GM12878 (cell line): Measurements from ENCODE around the gene ADAMTS2. TPM values are rescaled to one million over a fixed set of nuclear protein-coding genes. Genes with fewer than 3 reads are reported as not detected.

ENCODE experiments used
- ATAC-seq: fragments of 200-7000 bp; cut with Tn5 transposase; 3 replicates; pipeline ENCODE4 v1.9.1; 2020; ENCODE audit warnings: mild to moderate bottlenecking, moderate library complexity
- BruUV-seq: library from RNA; stranded (reverse); fragments of 400-500 nt; replicated peaks from 2 replicates; lab custom pipeline; 2021; lab: Mats Ljungman, UMichigan
- CTCF ChIA-PET: fragments of 300-600 bp; sonication (Branson Sonifier 250); formaldehyde crosslinking; extraction: SDS; loops from one replicate; lab custom pipeline; 2021; ENCODE audit warnings: inconsistent platforms; lab: Yijun Ruan, JAX
- POLR2A ChIA-PET: fragments of 350-600 bp; formaldehyde crosslinking; extraction: SDS; loops from one replicate; lab custom pipeline; 2021; ENCODE audit warnings: inconsistent platforms; lab: Charles Lee
- RAD21 ChIA-PET: fragments of 300-600 bp; sonication (Branson Sonifier 250); formaldehyde crosslinking; loops from one replicate; lab custom pipeline; 2023; ENCODE audit warnings: antibody characterized with exemption; ENCODE audit not compliant: unreplicated experiment; lab: Charles Lee
- SMC1A ChIA-PET: fragments of 300-600 bp; sonication (Branson Sonifier 250); formaldehyde crosslinking; loops from one replicate; lab custom pipeline; 2023; ENCODE audit not compliant: unreplicated experiment, uncharacterized antibody; lab: Charles Lee
- DNase-seq: peaks from one replicate; pipeline ENCODE4 v3.0.0-alpha.2; 2011; ENCODE audit warnings: low read depth, low spot score
- FAIRE-seq: peaks from 3 replicates; lab custom pipeline; 2011; peaks lifted over from hg19 to GRCh38; lab: Jason Lieb, UNC
- H2AFZ ChIP-seq: 2 replicates; pipeline ENCODE4 v1.6.0; 2011; ENCODE audit warnings: low read depth, low read length, control low read depth; ENCODE audit not compliant: control insufficient read depth
- H3K27ac ChIP-seq: 2 replicates; pipeline ENCODE4 v1.5.1; 2011; ENCODE audit warnings: control low read depth; ENCODE audit not compliant: control insufficient read depth, insufficient read depth
- H3K27me3 ChIP-seq, 2 experiments: replicated peaks in 1 of 2; 2 replicates each; pipeline versions ENCODE4 v1.6.0 to v1.6.1; 2011; ENCODE audit warnings: low read length in 1 of 2; ENCODE audit not compliant: control insufficient read depth in 2 of 2, insufficient read depth in 2 of 2
- H3K36me3 ChIP-seq, 2 experiments: 2 replicates each; pipeline ENCODE4 v1.5.1; 2011; ENCODE audit warnings: low read length in 1 of 2; ENCODE audit not compliant: control insufficient read depth in 2 of 2, insufficient read depth in 2 of 2
- H3K4me1 ChIP-seq: 2 replicates; pipeline ENCODE4 v1.6.1; 2011; ENCODE audit warnings: mild to moderate bottlenecking, low read length, moderate library complexity, mixed read lengths; ENCODE audit not compliant: control insufficient read depth, insufficient read depth
- H3K4me2 ChIP-seq: 2 replicates; pipeline ENCODE4 v1.6.0; 2011; ENCODE audit warnings: control low read depth; ENCODE audit not compliant: control insufficient read depth, insufficient read depth
- H3K4me3 ChIP-seq: fragments of 200-600 bp; sonication (generic); 2 replicates; pipeline ENCODE4 v1.5.1; 2016
- H3K79me2 ChIP-seq: 2 replicates; pipeline ENCODE4 v1.6.0; 2011; ENCODE audit warnings: low read length; ENCODE audit not compliant: control insufficient read depth, insufficient read depth
- H3K9ac ChIP-seq: 2 replicates; pipeline ENCODE4 v1.8.0; 2011; ENCODE audit warnings: low read length, control low read depth, mixed read lengths; ENCODE audit not compliant: control insufficient read depth, insufficient read depth
- H3K9me3 ChIP-seq: replicated peaks from 3 replicates; pipeline ENCODE4 v1.5.1; 2011; ENCODE audit warnings: mild to moderate bottlenecking, low read length; ENCODE audit not compliant: control insufficient read depth, insufficient read depth
- H4K20me1 ChIP-seq: 2 replicates; pipeline ENCODE4 v1.6.0; 2011; ENCODE audit not compliant: control insufficient read depth, insufficient read depth
- CBFB ChIP-seq: IDR thresholded peaks from 2 replicates; pipeline ENCODE4 v1.6.1; 2016; ENCODE audit warnings: antibody characterized with exemption, low read depth
- CHD1 ChIP-seq: IDR thresholded peaks from 2 replicates; pipeline ENCODE4 v1.6.1; 2012; ENCODE audit warnings: low read depth, low read length, improper control_type of control experiment
- GATAD2B ChIP-seq: fragments of 450-650 bp; conservative IDR thresholded peaks from 2 replicates; pipeline ENCODE4 v1.6.1; 2017; ENCODE audit warnings: low read depth, mild to moderate bottlenecking, moderate library complexity
- HDAC6 ChIP-seq: fragments of 200-600 bp; sonication (generic); IDR thresholded peaks from one replicate; pipeline ENCODE4 v1.8.0; 2017; ENCODE audit warnings: antibody characterized with exemption; ENCODE audit not compliant: unreplicated experiment
- KAT2A ChIP-seq: conservative IDR thresholded peaks from 2 replicates; pipeline ENCODE4 v1.6.1; 2011; ENCODE audit warnings: low read depth, low read length; ENCODE audit not compliant: control insufficient read depth
- SMAD5 ChIP-seq: IDR thresholded peaks from 2 replicates; pipeline ENCODE4 v1.6.1; 2016; ENCODE audit warnings: antibody characterized with exemption, low read depth
- SRF ChIP-seq, 2 experiments: IDR thresholded peaks; 2 replicates each; pipeline ENCODE4 v1.6.1; 2011; ENCODE audit warnings: low read depth in 2 of 2, low read length in 2 of 2, mild to moderate bottlenecking in 1 of 2, moderate library complexity in 1 of 2
- STAT1 ChIP-seq: fragments of 450-650 bp; conservative IDR thresholded peaks from 2 replicates; pipeline ENCODE4 v1.6.1; 2014; ENCODE audit warnings: antibody characterized with exemption, mild to moderate bottlenecking
- STAT3 ChIP-seq: IDR thresholded peaks from 2 replicates; pipeline ENCODE4 v1.6.1; 2011; ENCODE audit warnings: low read depth, low read length, improper control_type of control experiment
- TCF3 ChIP-seq: IDR thresholded peaks from 2 replicates; pipeline ENCODE4 v1.6.1; 2012; ENCODE audit warnings: low read depth, mild to moderate bottlenecking, low read length, borderline replicate concordance; ENCODE audit not compliant: insufficient read depth
- WRNIP1 ChIP-seq: IDR thresholded peaks from 2 replicates; pipeline ENCODE4 v1.6.1; 2011; ENCODE audit warnings: low read depth, low read length, improper control_type of control experiment, borderline replicate concordance
- ZNF207 ChIP-seq: fragments of 450-650 bp; IDR thresholded peaks from 2 replicates; pipeline ENCODE4 v1.6.1; 2014; ENCODE audit warnings: antibody characterized with exemption, mild to moderate bottlenecking, borderline replicate concordance
- WGBS: methylation state at CpG from one replicate; pipeline ENCODE4 v1.1.6; 2016; ENCODE audit warnings: low lambda C conversion rate; ENCODE audit not compliant: insufficient replicate concordance, insufficient coverage; ENCODE audit errors: missing lambda C conversion rate; 5-methylcytosine and 5-hydroxymethylcytosine counted together
- in situ Hi-C: fragments of 300-500 bp; cut with MboI; formaldehyde crosslinking; loops from 9 replicates; pipeline ENCODE4 v1.14.3; 2018; ENCODE audit warnings: mixed read lengths
- intact Hi-C: fragments of 100-400 bp; cut with micrococcal nuclease; formaldehyde crosslinking; loops from one replicate; pipeline ENCODE4 v1.14.2; 2022; ENCODE audit not compliant: unreplicated experiment
- polyA plus RNA-seq, 11 experiments: library from polyadenylated mRNA; depleted of rRNA in 4 of 11; unstranded in 6 of 11; stranded (reverse) in 5 of 11; fragments of >200 nt; fragmentation: Nextera tagmentation in 4 of 11; fragmentation: Illumina TruSeq in 1 of 11; extraction: Ambion mirVana in 4 of 11; extraction: Trizol in 1 of 11; gene quantifications; 1 replicate in 1 of 11; 2 replicates in 10 of 11; pipeline versions ENCODE4 v1.2.1 to v1.2.3, GENCODE V29; 2011 to 2016; ENCODE audit warnings: inconsistent platforms in 2 of 11, missing spikeins in 2 of 11, low read depth in 1 of 11
- total RNA-seq, 4 experiments: library from RNA; depleted of rRNA in 3 of 4; stranded (reverse); fragments of >200 nt in 3 of 4; fragmentation: Illumina TruSeq in 1 of 4; extraction: Trizol in 1 of 4; gene quantifications; 2 replicates each; pipeline versions ENCODE4 v1.2.1 to v1.2.3, GENCODE V29; 2013 to 2021
- TF ChIP-seq, protein P1 (sequence below): fragments of 450-650 bp; IDR thresholded peaks from 2 replicates; pipeline ENCODE4 v1.6.1; 2017; ENCODE audit warnings: mild to moderate bottlenecking, moderate library complexity

ADAMTS2 gene
- total and polyA plus RNA-seq, 10 of the 15 experiments (the other 5 are each of a cell fraction or from before 2014, with no cell fraction given), result 0.03 to 0.05 TPM; not detected in 8

GRCh38 chr5:179314606-179315355 lies 30.5 kb downstream of the ADAMTS2 start (continued):
- TF ChIP-seq, protein P1, sequence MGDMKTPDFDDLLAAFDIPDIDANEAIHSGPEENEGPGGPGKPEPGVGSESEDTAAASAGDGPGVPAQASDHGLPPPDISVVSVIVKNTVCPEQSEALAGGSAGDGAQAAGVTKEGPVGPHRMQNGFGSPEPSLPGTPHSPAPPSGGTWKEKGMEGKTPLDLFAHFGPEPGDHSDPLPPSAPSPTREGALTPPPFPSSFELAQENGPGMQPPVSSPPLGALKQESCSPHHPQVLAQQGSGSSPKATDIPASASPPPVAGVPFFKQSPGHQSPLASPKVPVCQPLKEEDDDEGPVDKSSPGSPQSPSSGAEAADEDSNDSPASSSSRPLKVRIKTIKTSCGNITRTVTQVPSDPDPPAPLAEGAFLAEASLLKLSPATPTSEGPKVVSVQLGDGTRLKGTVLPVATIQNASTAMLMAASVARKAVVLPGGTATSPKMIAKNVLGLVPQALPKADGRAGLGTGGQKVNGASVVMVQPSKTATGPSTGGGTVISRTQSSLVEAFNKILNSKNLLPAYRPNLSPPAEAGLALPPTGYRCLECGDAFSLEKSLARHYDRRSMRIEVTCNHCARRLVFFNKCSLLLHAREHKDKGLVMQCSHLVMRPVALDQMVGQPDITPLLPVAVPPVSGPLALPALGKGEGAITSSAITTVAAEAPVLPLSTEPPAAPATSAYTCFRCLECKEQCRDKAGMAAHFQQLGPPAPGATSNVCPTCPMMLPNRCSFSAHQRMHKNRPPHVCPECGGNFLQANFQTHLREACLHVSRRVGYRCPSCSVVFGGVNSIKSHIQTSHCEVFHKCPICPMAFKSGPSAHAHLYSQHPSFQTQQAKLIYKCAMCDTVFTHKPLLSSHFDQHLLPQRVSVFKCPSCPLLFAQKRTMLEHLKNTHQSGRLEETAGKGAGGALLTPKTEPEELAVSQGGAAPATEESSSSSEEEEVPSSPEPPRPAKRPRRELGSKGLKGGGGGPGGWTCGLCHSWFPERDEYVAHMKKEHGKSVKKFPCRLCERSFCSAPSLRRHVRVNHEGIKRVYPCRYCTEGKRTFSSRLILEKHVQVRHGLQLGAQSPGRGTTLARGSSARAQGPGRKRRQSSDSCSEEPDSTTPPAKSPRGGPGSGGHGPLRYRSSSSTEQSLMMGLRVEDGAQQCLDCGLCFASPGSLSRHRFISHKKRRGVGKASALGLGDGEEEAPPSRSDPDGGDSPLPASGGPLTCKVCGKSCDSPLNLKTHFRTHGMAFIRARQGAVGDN, result no peak

DNA sequence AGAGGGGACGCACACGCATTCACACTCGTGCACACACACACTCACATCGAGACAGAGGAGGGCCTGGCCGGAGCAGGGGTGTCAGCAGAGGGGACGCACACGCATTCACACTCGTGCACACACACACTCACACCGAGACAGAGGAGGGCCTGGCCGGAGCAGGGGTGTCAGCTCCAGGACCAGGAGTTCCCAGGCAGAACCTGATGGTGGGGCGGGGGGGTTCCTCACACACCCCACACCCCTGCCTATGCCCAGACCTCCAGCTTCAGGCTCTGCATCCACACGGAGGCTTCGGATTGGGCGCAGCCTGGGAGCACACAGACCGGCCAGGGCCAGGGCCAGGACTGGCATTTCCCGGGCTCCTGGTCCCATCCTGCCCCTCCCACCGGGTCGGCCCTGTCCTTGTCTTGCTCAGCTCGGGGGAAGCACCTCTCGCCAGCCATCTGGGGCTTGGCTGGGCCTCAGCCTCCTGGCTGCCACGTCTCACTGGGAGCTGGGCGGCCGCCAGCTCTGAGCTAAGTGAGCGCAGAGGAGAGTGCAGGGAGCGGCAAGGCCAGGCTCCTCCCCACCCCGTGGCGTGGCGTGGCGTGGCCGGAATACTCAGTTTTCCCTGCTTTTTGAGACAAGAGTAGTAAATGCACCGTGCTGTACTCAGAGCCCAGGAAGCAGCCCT lies 31.3 kb downstream of the ADAMTS2 start:
- 60% methylated on average over 28 of the region's 31 CpGs for WGBS
- ChIA-PET SMC1A (no interaction called here), RAD21 (no interaction called here), CTCF (no interaction called here), POLR2A (no interaction called here)
- BruUV-seq, result no TSS peak
- no peaks in the 10 kb centered on the region for H3K79me2 ChIP-seq
- H3K27me3 ChIP-seq, result no peaks in the 10 kb centered on the region
- H3K4me1 ChIP-seq, result no peaks in the 10 kb centered on the region
- H3K4me2 ChIP-seq, result no peak overlapping the region
- no peak for ATAC-seq
- H3K4me3 ChIP-seq, result no peak overlapping the region
- H4K20me1 ChIP-seq, result no peaks in the 10 kb centered on the region
- in situ Hi-C loops (no loop called here), intact Hi-C loops (no loop called here)
- no peaks in the 10 kb centered on the region; the same call in 2 of the 3 replicates for H3K9me3 ChIP-seq
- FAIRE-seq, result no peak
- H2AFZ ChIP-seq, result no peak overlapping the region
- DNase-seq, result no peak
- no peak overlapping the region for H3K27ac ChIP-seq
- H3K36me3 ChIP-seq, result no peaks in the 10 kb centered on the region
- no peak overlapping the region for H3K9ac ChIP-seq
- TF ChIP-seq WRNIP1 (no peak), SMAD5 (no peak), STAT3 (no peak), CBFB (no peak), SRF (IDR thresholded peaks at IDR 0.05; ENCODE audit: low read depth in 2 of 2, low read length in 2 of 2) (no peak), ZNF207 (no peak), CHD1 (no peak), TCF3 (no peak), KAT2A (no peak), GATAD2B (no peak), HDAC6 (no peak), STAT1 (no peak)
- TF ChIP-seq, protein P1, result no peak
